Measurements from ENCODE around the gene CCND3. TPM values are rescaled to one million over a fixed set of nuclear protein-coding genes. Genes with fewer than 3 reads are reported as not detected.
A peak's percentile ranks its signal among the peaks of the same experiment; 100 is the strongest.

Gene CCND3
- total and polyA plus RNA-seq, 10 of the 15 experiments (the other 5 are each of a cell fraction or from before 2014, with no cell fraction given), result 6.0 to 86.4 (median 31.5) TPM

GRCh38 chr6:41937861-41938574 is 3.6 kb downstream of the CCND3 start:
- Histone ChIP-seq H3K36me3 (ENCODE audit: control insufficient read depth in 2 of 2, insufficient read depth in 2 of 2, low read length in 1 of 2) (peaks cover 10 to 19% of the 10 kb centered on the region in 2 experiments), H3K4me2 (ENCODE audit: control insufficient read depth, insufficient read depth) (peak overlapping the region; percentile 86), H3K4me1 (ENCODE audit: control insufficient read depth, insufficient read depth, low read length) (peaks cover 46% of the 10 kb centered on the region), H4K20me1 (ENCODE audit: control insufficient read depth, insufficient read depth) (peaks cover 2% of the 10 kb centered on the region; the same call in 1 of the 2 replicates), H3K9ac (ENCODE audit: control insufficient read depth, insufficient read depth, low read length) (no peak overlapping the region; the same call in 1 of the 2 replicates), H3K27ac (ENCODE audit: control insufficient read depth, insufficient read depth) (no peak overlapping the region; the same call in 1 of the 2 replicates), H3K27me3 (replicated peaks in 1 of 2; ENCODE audit: control insufficient read depth in 2 of 2, insufficient read depth in 2 of 2, low read length in 1 of 2) (no peaks in the 10 kb centered on the region), H3K9me3 (replicated peaks; ENCODE audit: control insufficient read depth, insufficient read depth, low read length) (no peaks in the 10 kb centered on the region), H2AFZ (ENCODE audit: control insufficient read depth, low read depth, low read length) (no peak overlapping the region), H3K79me2 (ENCODE audit: control insufficient read depth, insufficient read depth, low read length) (peaks cover 35% of the 10 kb centered on the region), H3K4me3 (no peak overlapping the region)
- TF ChIP-seq EGR1 (IDR thresholded peaks at IDR 0.05; ENCODE audit: borderline replicate concordance in 1 of 2, low read depth in 2 of 2, low read length in 2 of 2), result no peak
- intact Hi-C loops (cut with micrococcal nuclease; ENCODE audit: unreplicated experiment) (loop anchor here (2.0 kb wide), 1 partner anchor 151 kb away; the partner anchor contains the start of gene TOMM6), in situ Hi-C loops (cut with MboI) (loop anchor here (10.0 kb wide), 1 partner anchor 107 kb away; no protein-coding TSS in a partner anchor)
- FAIRE-seq, result no peak
- POLR2A ChIA-PET, result interaction anchor here (0.6 to 2.7 kb wide), 5 partner anchors 25 to 106 kb away, joined by 3 to 8 read pairs (median 4); no protein-coding TSS in a partner anchor
- DNase-seq (ENCODE audit: low read depth, low spot score), result no peak
- RAD21 ChIA-PET (ENCODE audit: unreplicated experiment), result interaction anchor here (0.7 to 6.4 kb wide), 6 partner anchors 17 to 106 kb away, joined by 3 to 69 read pairs (median 9); partner anchors contain the start of genes BYSL and MED20
- CTCF ChIA-PET, result interaction anchor here (0.8 to 13.2 kb wide), 10 partner anchors 14 to 292 kb away, joined by 3 to 193 read pairs (median 8); partner anchors contain the start of genes BYSL, MED20, TOMM6 and USP49
- WGBS (ENCODE audit: insufficient coverage, insufficient replicate concordance, low lambda C conversion rate, missing lambda C conversion rate), result 59% methylated on average over 4 of the region's 4 CpGs
- ATAC-seq, result no peak
- SMC1A ChIA-PET (ENCODE audit: uncharacterized antibody, unreplicated experiment), result interaction anchor here (1.4 to 12.4 kb wide), 8 partner anchors 13 to 154 kb away, joined by 3 to 138 read pairs (median 4); partner anchors contain the start of genes BYSL, MED20 and TAF8
- BruUV-seq (replicated peaks), result no TSS peak

- Histone ChIP-seq H3K4me3 (no peak overlapping the region), H2AFZ (ENCODE audit: control insufficient read depth, low read depth, low read length) (no peak overlapping the region), H4K20me1 (ENCODE audit: control insufficient read depth, insufficient read depth) (peaks cover 2% of the 10 kb centered on the region; the same call in 1 of the 2 replicates), H3K4me1 (ENCODE audit: control insufficient read depth, insufficient read depth, low read length) (peaks cover 46% of the 10 kb centered on the region), H3K9ac (ENCODE audit: control insufficient read depth, insufficient read depth, low read length) (no peak overlapping the region), H3K79me2 (ENCODE audit: control insufficient read depth, insufficient read depth, low read length) (peaks cover 35% of the 10 kb centered on the region), H3K27ac (ENCODE audit: control insufficient read depth, insufficient read depth) (no peak overlapping the region), H3K36me3 (ENCODE audit: control insufficient read depth in 2 of 2, insufficient read depth in 2 of 2, low read length in 1 of 2) (peaks cover 13 to 24% of the 10 kb centered on the region in 2 experiments), H3K4me2 (ENCODE audit: control insufficient read depth, insufficient read depth) (no peak overlapping the region), H3K27me3 (replicated peaks in 1 of 2; ENCODE audit: control insufficient read depth in 2 of 2, insufficient read depth in 2 of 2, low read length in 1 of 2) (no peaks in the 10 kb centered on the region), H3K9me3 (replicated peaks; ENCODE audit: control insufficient read depth, insufficient read depth, low read length) (no peaks in the 10 kb centered on the region)
- DNase-seq (ENCODE audit: low read depth, low spot score) (no peak), FAIRE-seq (no peak), ATAC-seq (no peak)
- 47% methylated on average over 2 of the region's 2 CpGs for WGBS (ENCODE audit: insufficient coverage, insufficient replicate concordance, low lambda C conversion rate, missing lambda C conversion rate)
- BruUV-seq (replicated peaks), result no TSS peak
- in situ Hi-C loops (cut with MboI), result loop anchor here (10.0 kb wide), 1 partner anchor 107 kb away; no protein-coding TSS in a partner anchor
- CTCF ChIA-PET, result interaction anchor here (1.0 to 13.2 kb wide), 7 partner anchors 13 to 292 kb away, joined by 3 to 193 read pairs (median 11); partner anchors contain the start of genes BYSL, MED20 and TOMM6
- POLR2A ChIA-PET, result interaction anchor here (1.6 kb wide), 1 partner anchor 106 kb away, joined by 4 read pairs; no protein-coding TSS in a partner anchor
- SMC1A ChIA-PET (ENCODE audit: uncharacterized antibody, unreplicated experiment), result interaction anchor here (1.2 to 12.4 kb wide), 6 partner anchors 14 to 153 kb away, joined by 3 to 138 read pairs (median 4); partner anchors contain the start of genes BYSL, MED20 and TAF8
- intact Hi-C loops (cut with micrococcal nuclease; ENCODE audit: unreplicated experiment), result loop anchor here (2.0 kb wide), 1 partner anchor 151 kb away; the partner anchor contains the start of gene TOMM6
- RAD21 ChIA-PET (ENCODE audit: unreplicated experiment), result interaction anchor here (0.7 to 2.8 kb wide), 2 partner anchors 16 to 106 kb away, joined by 3 to 12 read pairs; partner anchors contain the start of genes BYSL and MED20
- TF ChIP-seq ELK1 (IDR thresholded peaks at IDR 0.05; ENCODE audit: low read depth, low read length) (no peak), FOXM1 (IDR thresholded peaks at IDR 0.05; ENCODE audit: low read depth, low read length) (no peak), TCF12 (IDR thresholded peaks at IDR 0.05; ENCODE audit: low read depth, low read length) (no peak)
Observed at GRCh38 chr6:41937472-41937860, 4.1 kb downstream of the CCND3 start.

Measured in GM12878 (cell line).